Aorta (tissue), 5 donors: ENCODE measurements around the gene SBF2. TPM values are rescaled to one million over a fixed set of nuclear protein-coding genes. Genes with fewer than 3 reads are reported as not detected.

Experiments used
- ATAC-seq: fragments of 200-7000 bp; cut with Tn5 transposase; one replicate; pipeline ENCODE4 v1.9.1; 2022; ENCODE audit warnings: moderate library complexity; ENCODE audit not compliant: low FRiP score
- DNase-seq, 2 donors: peaks; one replicate each; pipeline ENCODE4 v3.0.0-alpha.2; 2020
- H3K27ac ChIP-seq, 2 donors: one replicate each; pipeline ENCODE4 v1.5.1; 2013; ENCODE audit warnings: low read length in 2 of 2, mild to moderate bottlenecking in 2 of 2, moderate library complexity in 2 of 2, control low read depth in 1 of 2, inconsistent platforms in 1 of 2, low read depth in 1 of 2
- H3K27me3 ChIP-seq, 2 donors: one replicate each; pipeline ENCODE4 v1.6.1; 2013; ENCODE audit warnings: control low read depth in 1 of 2, low read length in 1 of 2, mild to moderate bottlenecking in 1 of 2, moderate library complexity in 1 of 2; ENCODE audit not compliant: insufficient read depth in 2 of 2, control insufficient read depth in 1 of 2
- H3K36me3 ChIP-seq, 2 donors: one replicate each; pipeline ENCODE4 v1.6.1; 2013; ENCODE audit warnings: control low read depth in 1 of 2, low read length in 1 of 2, mild to moderate bottlenecking in 1 of 2; ENCODE audit not compliant: insufficient read depth in 2 of 2, control insufficient read depth in 1 of 2
- H3K4me1 ChIP-seq, 2 donors: one replicate each; pipeline ENCODE4 v1.6.1; 2013; ENCODE audit warnings: low read length in 2 of 2, control low read depth in 1 of 2, mild to moderate bottlenecking in 1 of 2, moderate library complexity in 1 of 2; ENCODE audit not compliant: insufficient read depth in 2 of 2, control insufficient read depth in 1 of 2
- H3K4me3 ChIP-seq, 2 donors: one replicate each; pipeline ENCODE4 v1.5.1; 2013; ENCODE audit warnings: low read length in 2 of 2, control low read depth in 1 of 2, mild to moderate bottlenecking in 1 of 2
- H3K9me3 ChIP-seq: one replicate; pipeline ENCODE4 v1.6.1; 2013; ENCODE audit warnings: mild to moderate bottlenecking, low read length; ENCODE audit not compliant: control insufficient read depth
- WGBS, 2 donors: extraction: QIAGEN DNeasy Blood & Tissue Kit; methylation state at CpG; one replicate each; pipeline ENCODE4 v1.1.7; 2013; 5-methylcytosine and 5-hydroxymethylcytosine counted together
- intact Hi-C, 2 donors: fragments of 100-400 bp; cut with DNase I; formaldehyde crosslinking; loops; one replicate each; pipeline versions ENCODE4 v1.14.2 to v1.15.0; 2022
- polyA plus RNA-seq, 2 donors: library from polyadenylated mRNA; stranded (reverse); fragments of 200-250 nt; gene quantifications; one replicate each; pipeline ENCODE4 v1.2.3, GENCODE V29; 2013
- total RNA-seq, 2 donors: library from RNA; stranded (reverse); fragmentation: NEBNext Ultra II Directional; extraction: Animal tissue kit (Norgen Biotek cat#: 25700); gene quantifications; one replicate each; pipeline ENCODE4 v1.2.1, GENCODE V29; 2021
- donor health status: healthy with polysubstance abuse.
- donor health status: Bipolar disorder and iron deficiency.
- donor health status: DM: no; HTN: no; CAD: no.
- donor health status: DM: no; HTN: no; CAD: no.
- donor health status: DM: yes; HTN: yes; CAD: no.

The SBF2 gene
- total and polyA plus RNA-seq, 4 donors = 6.4 to 82.0 (median 47.6) TPM

GRCh38 chr11:9738707-9739106 is 555.3 kb downstream of the SBF2 start:
- H3K27me3 ChIP-seq = no peaks in the 10 kb centered on the region
- no peak for DNase-seq
- H3K4me3 ChIP-seq = no peak overlapping the region
- 93 to 100% methylated on average over 1 of the region's 1 CpG for WGBS, 2 donors
- no peaks in the 10 kb centered on the region for H3K4me1 ChIP-seq
- H3K9me3 ChIP-seq = peaks cover 2% of the 10 kb centered on the region
- no peak overlapping the region for H3K27ac ChIP-seq
- no peak for ATAC-seq
- peaks cover 0 to 10% of the 10 kb centered on the region in 2 donors for H3K36me3 ChIP-seq
- intact Hi-C loops = no loop called here

DNA sequence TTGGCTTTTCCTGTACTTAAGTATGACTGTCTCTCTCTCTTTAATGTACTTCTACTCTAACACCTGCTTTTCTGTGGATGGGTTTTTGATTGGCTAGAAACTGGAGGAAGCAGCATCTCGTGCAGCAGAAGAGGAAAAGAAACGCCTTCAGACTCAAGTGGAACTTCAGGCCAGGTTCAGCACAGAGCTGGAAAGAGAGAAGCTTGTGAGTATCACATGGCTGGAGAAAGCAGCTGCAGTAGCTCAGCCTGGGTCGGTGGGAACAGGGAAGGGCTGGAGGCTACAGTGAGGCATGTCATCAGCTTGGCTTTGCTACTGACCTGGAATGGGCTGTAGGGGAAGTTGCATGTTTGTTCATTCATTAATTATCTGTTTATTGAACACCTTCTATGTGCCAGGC is 555.9 kb downstream of the SBF2 start:
- intact Hi-C loops = no loop called here
- DNase-seq = peak in 1 of 2 donors; percentile 76
- peaks cover 2% of the 10 kb centered on the region for H3K9me3 ChIP-seq
- H3K4me1 ChIP-seq = no peaks in the 10 kb centered on the region
- H3K36me3 ChIP-seq = peaks cover 0 to 11% of the 10 kb centered on the region in 2 donors
- WGBS, 2 donors = 46 to 48% methylated on average over 3 of the region's 3 CpGs
- ATAC-seq = no peak
- H3K4me3 ChIP-seq = no peak overlapping the region
- no peak overlapping the region for H3K27ac ChIP-seq
- H3K27me3 ChIP-seq = no peaks in the 10 kb centered on the region

- DNase-seq = no peak
- Histone ChIP-seq H3K36me3 (peaks cover 0 to 12% of the 10 kb centered on the region in 2 donors), H3K27me3 (no peaks in the 10 kb centered on the region), H3K9me3 (peaks cover 2% of the 10 kb centered on the region), H3K4me1 (no peaks in the 10 kb centered on the region), H3K27ac (no peak overlapping the region), H3K4me3 (no peak overlapping the region)
- intact Hi-C loops = no loop called here
- no peak for ATAC-seq
- 94 to 95% methylated on average over 2 of the region's 2 CpGs for WGBS, 2 donors
These were observed 557.7 kb downstream of the SBF2 start for GRCh38 chr11:9736365-9736764.

DNA sequence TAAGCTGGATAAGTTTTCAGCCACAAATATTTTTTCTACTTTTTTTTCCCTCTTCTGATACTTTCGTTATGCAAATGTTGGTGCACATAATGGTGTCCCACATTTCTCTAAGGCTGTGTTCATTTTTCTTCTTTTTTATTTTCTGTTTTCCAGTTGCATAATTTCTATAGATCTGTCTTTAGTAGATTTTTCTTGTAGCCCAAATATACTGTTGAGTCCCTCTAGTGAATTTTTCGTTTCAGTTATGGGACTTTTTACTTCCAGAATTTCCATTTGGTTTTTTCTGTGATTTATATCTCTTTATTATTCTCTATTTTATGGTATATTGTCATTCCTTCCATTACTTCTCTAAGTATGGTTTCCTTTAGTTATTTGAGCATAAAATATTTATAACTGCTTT is 558.1 kb downstream of the SBF2 start:
- WGBS, 2 donors = 95 to 98% methylated on average over 2 of the region's 2 CpGs
- Histone ChIP-seq H3K27ac (no peak overlapping the region), H3K9me3 (peaks cover 2% of the 10 kb centered on the region), H3K36me3 (peaks cover 0 to 12% of the 10 kb centered on the region in 2 donors), H3K4me3 (no peak overlapping the region), H3K27me3 (no peaks in the 10 kb centered on the region), H3K4me1 (no peaks in the 10 kb centered on the region)
- no peak for DNase-seq
- intact Hi-C loops = no loop called here
- no peak for ATAC-seq

GRCh38 chr11:9735236-9735635 is 558.8 kb downstream of the SBF2 start:
- Histone ChIP-seq H3K4me1 (no peaks in the 10 kb centered on the region), H3K36me3 (peaks cover 0 to 11% of the 10 kb centered on the region in 2 donors), H3K27me3 (no peaks in the 10 kb centered on the region), H3K9me3 (peaks cover 2% of the 10 kb centered on the region), H3K4me3 (no peak overlapping the region), H3K27ac (no peak overlapping the region)
- DNase-seq (no peak), ATAC-seq (no peak)
- WGBS, 2 donors = 96 to 97% methylated on average over 3 of the region's 3 CpGs
- intact Hi-C loops = no loop called here

GRCh38 chr11:9733212-9733611 is 560.8 kb downstream of the SBF2 start:
- H3K4me3 ChIP-seq = no peak overlapping the region
- peaks cover 2% of the 10 kb centered on the region for H3K9me3 ChIP-seq
- DNase-seq (no peak), ATAC-seq (no peak)
- WGBS, 2 donors = 94 to 97% methylated on average over 3 of the region's 3 CpGs
- peaks cover 0 to 8% of the 10 kb centered on the region in 2 donors for H3K36me3 ChIP-seq
- no peaks in the 10 kb centered on the region for H3K27me3 ChIP-seq
- no peaks in the 10 kb centered on the region for H3K4me1 ChIP-seq
- H3K27ac ChIP-seq = no peak overlapping the region
- intact Hi-C loops = no loop called here

GRCh38 chr11:9732453-9732852 is 561.6 kb downstream of the SBF2 start:
- H3K27ac ChIP-seq = no peak overlapping the region
- H3K36me3 ChIP-seq = peaks cover 0 to 6% of the 10 kb centered on the region in 2 donors
- no peaks in the 10 kb centered on the region for H3K9me3 ChIP-seq
- H3K4me1 ChIP-seq = no peaks in the 10 kb centered on the region
- no peaks in the 10 kb centered on the region for H3K27me3 ChIP-seq
- intact Hi-C loops = no loop called here
- DNase-seq (no peak), ATAC-seq (no peak)
- H3K4me3 ChIP-seq = no peak overlapping the region
- 80 to 84% methylated on average over 11 of the region's 11 CpGs for WGBS, 2 donors

- Histone ChIP-seq H3K36me3 (peaks cover 0 to 6% of the 10 kb centered on the region in 2 donors), H3K27ac (no peak overlapping the region), H3K4me1 (no peaks in the 10 kb centered on the region), H3K4me3 (no peak overlapping the region), H3K27me3 (no peaks in the 10 kb centered on the region), H3K9me3 (no peaks in the 10 kb centered on the region)
- WGBS, 2 donors = 88 to 95% methylated on average over 1 of the region's 1 CpG
- intact Hi-C loops = no loop called here
- no peak for DNase-seq
- ATAC-seq = no peak
These were observed 562.8 kb downstream of the SBF2 start for GRCh38 chr11:9731256-9731655.
